Lung (tissue), 12 donors: ENCODE data around the gene SRI. TPM values are rescaled to one million over a fixed set of nuclear protein-coding genes. Genes with fewer than 3 reads are reported as not detected.
"Not testable (repeated sequence)": the region's sequence is repeated elsewhere in the genome, so short reads cannot be mapped to it uniquely, and the experiment has no call there.

Experiments used
- ATAC-seq: fragments of 200-7000 bp; cut with Tn5 transposase; one replicate; pipeline ENCODE4 v1.9.1; 2020; ENCODE audit warnings: moderate number of reproducible peaks; ENCODE audit not compliant: insufficient read depth, low FRiP score
- DNase-seq, 3 donors: peaks; one replicate each; pipeline ENCODE4 v3.0.0-alpha.2; 2013 to 2017
- H3K27ac ChIP-seq, 2 donors: one replicate each; pipeline ENCODE4 v1.5.1; 2013; ENCODE audit warnings: mild to moderate bottlenecking in 2 of 2, moderate library complexity in 2 of 2, control low read depth in 1 of 2, inconsistent platforms in 1 of 2, low read depth in 1 of 2, low read length in 1 of 2
- H3K27me3 ChIP-seq, 3 donors: one replicate each; pipeline ENCODE4 v1.5.1; 2013; ENCODE audit warnings: low read length in 2 of 3; ENCODE audit not compliant: control insufficient read depth in 3 of 3, insufficient read depth in 3 of 3
- H3K36me3 ChIP-seq, 4 donors: one replicate each; pipeline ENCODE4 v1.5.1; 2013; ENCODE audit warnings: low read length in 4 of 4, mild to moderate bottlenecking in 1 of 4, moderate library complexity in 1 of 4; ENCODE audit not compliant: control insufficient read depth in 4 of 4, insufficient read depth in 4 of 4
- H3K4me1 ChIP-seq, 5 donors: one replicate each; pipeline ENCODE4 v1.5.1; 2013; ENCODE audit warnings: low read length in 5 of 5, mild to moderate bottlenecking in 2 of 5, moderate library complexity in 1 of 5; ENCODE audit not compliant: control insufficient read depth in 5 of 5, insufficient read depth in 5 of 5
- H3K4me3 ChIP-seq: one replicate; pipeline ENCODE4 v1.5.1; 2013; ENCODE audit warnings: mild to moderate bottlenecking, control low read depth, moderate library complexity
- H3K9ac ChIP-seq, 2 donors: one replicate each; pipeline ENCODE4 v1.5.1; 2013; ENCODE audit warnings: low read length in 2 of 2, control low read depth in 1 of 2; ENCODE audit not compliant: insufficient read depth in 1 of 2
- H3K9me3 ChIP-seq, 4 donors: one replicate each; pipeline ENCODE4 v1.5.1; 2013; ENCODE audit warnings: low read length in 3 of 4, mild to moderate bottlenecking in 1 of 4, moderate library complexity in 1 of 4; ENCODE audit not compliant: control insufficient read depth in 4 of 4, insufficient read depth in 3 of 4
- CTCF ChIP-seq: IDR thresholded peaks from 2 replicates; pipeline ENCODE4 v1.5.1; 2012; ENCODE audit warnings: mild to moderate bottlenecking; ENCODE audit errors: control extremely low read depth, extremely low read depth
- WGBS, 2 donors: extraction: QIAGEN DNeasy Blood & Tissue Kit; methylation state at CpG; one replicate each; pipeline ENCODE4 v1.1.7; 2013; 5-methylcytosine and 5-hydroxymethylcytosine counted together
- polyA plus RNA-seq, 2 donors: library from polyadenylated mRNA; stranded (reverse); fragments of 200-250 nt; gene quantifications; one replicate each; pipeline ENCODE4 v1.2.1, GENCODE V29; 2013
- total RNA-seq, 2 donors: library from RNA; depleted of rRNA in 1 of 2; stranded (reverse); fragments of >200 nt in 1 of 2; gene quantifications; one replicate each; pipeline ENCODE4 v1.2.1, GENCODE V29; 2014 to 2021
- donor health status: control.
- donor health status: control.
- donor health status: Bipolar disorder and iron deficiency.
- donor health status: healthy.
- donor health status: DM: yes; HTN: yes; CAD: no.

The SRI gene
- total and polyA plus RNA-seq, 4 donors = 58.2 to 134 (median 108) TPM

- WGBS, 2 donors = 60 to 65% methylated on average over 2 of the region's 2 CpGs
Measured at GRCh38 chr7:88268051-88268450, 48.2 kb upstream of the SRI start.

GRCh38 chr7:88267421-88267820 is 47.6 kb upstream of the SRI start:
- no peaks in the 10 kb centered on the region for H3K9me3 ChIP-seq
- ATAC-seq = no peak
- H3K27me3 ChIP-seq = no peaks in the 10 kb centered on the region
- H3K4me3 ChIP-seq = no peak overlapping the region
- DNase-seq = no peak
- H3K4me1 ChIP-seq = no peaks in the 10 kb centered on the region
- WGBS, 2 donors = 90 to 93% methylated on average over 4 of the region's 4 CpGs
- H3K36me3 ChIP-seq = no peaks in the 10 kb centered on the region
- no peak for TF ChIP-seq CTCF
- H3K9ac ChIP-seq = no peak overlapping the region
- no peak overlapping the region for H3K27ac ChIP-seq

More at GRCh38 chr7:88268051-88268450, 48.2 kb upstream of the SRI start:
- no peak overlapping the region for H3K4me3 ChIP-seq
- H3K9ac ChIP-seq = no peak overlapping the region
- ATAC-seq (no peak), DNase-seq (no peak)
- H3K27me3 ChIP-seq = no peaks in the 10 kb centered on the region
- H3K27ac ChIP-seq = no peak overlapping the region
- no peaks in the 10 kb centered on the region for H3K4me1 ChIP-seq
- no peak for TF ChIP-seq CTCF
- H3K9me3 ChIP-seq = no peaks in the 10 kb centered on the region
- H3K36me3 ChIP-seq = no peaks in the 10 kb centered on the region

- not testable (repeated sequence) for H3K27ac ChIP-seq, ATAC-seq, H3K9me3 ChIP-seq, H3K9ac ChIP-seq, DNase-seq, H3K4me1 ChIP-seq, H3K27me3 ChIP-seq, H3K36me3 ChIP-seq, H3K4me3 ChIP-seq
- WGBS, 2 donors = 53 to 60% methylated on average over 3 of the region's 3 CpGs
Measured at GRCh38 chr7:88264987-88265386, 45.1 kb upstream of the SRI start.

- TF ChIP-seq CTCF = no peak
- 92 to 94% methylated on average over 4 of the region's 4 CpGs for WGBS, 2 donors
- H3K27ac ChIP-seq = no peak overlapping the region
- no peaks in the 10 kb centered on the region for H3K4me1 ChIP-seq
- no peak overlapping the region for H3K9ac ChIP-seq
- no peaks in the 10 kb centered on the region for H3K9me3 ChIP-seq
- no peaks in the 10 kb centered on the region for H3K36me3 ChIP-seq
- DNase-seq (no peak), ATAC-seq (no peak)
- H3K27me3 ChIP-seq = no peaks in the 10 kb centered on the region
- H3K4me3 ChIP-seq = no peak overlapping the region
Measured at GRCh38 chr7:88262562-88262961, 42.7 kb upstream of the SRI start.
